ENCODE data around the gene TRPM4.

GRCh38 chr19:49109569-49110233 lies 47.9 kb upstream of the TRPM4 start:
- TF ChIP-seq CTCF (IDR thresholded peaks at IDR 0.05) (no peak), EZH2phosphoT487 (IDR thresholded peaks at IDR 0.05) (no peak), EZH2 (IDR thresholded peaks at IDR 0.05) (no peak)
